Heart right ventricle (tissue), 16 donors: Measurements from ENCODE around the gene KISS1R. TPM values are rescaled to one million over a fixed set of nuclear protein-coding genes. Genes with fewer than 3 reads are reported as not detected.

ENCODE experiments used
- ATAC-seq, 8 donors: fragments of 200-7000 bp; cut with Tn5 transposase; one replicate each; pipeline ENCODE4 v1.9.1; 2020; ENCODE audit warnings: mild to moderate bottlenecking in 8 of 8, moderate library complexity in 8 of 8, moderate number of reproducible peaks in 1 of 8
- DNase-seq, 2 donors: peaks; one replicate each; pipeline ENCODE4 v3.0.0-alpha.2; 2020
- H3K27ac ChIP-seq, 10 donors: fragments of 200-600 bp; sonication (generic) in 2 of 10; one replicate each; pipeline versions ENCODE4 v1.5.0 to v1.8.0; 2020 to 2022; ENCODE audit warnings: mild to moderate bottlenecking in 3 of 10
- H3K27me3 ChIP-seq, 7 donors: fragments of 200-600 bp; one replicate each; pipeline ENCODE4 v1.8.0; 2021 to 2022; ENCODE audit warnings: mild to moderate bottlenecking in 2 of 7
- H3K36me3 ChIP-seq, 9 donors: fragments of 200-600 bp; sonication (generic) in 1 of 9; one replicate each; pipeline versions ENCODE4 v1.5.0 to v1.8.0; 2020 to 2022; ENCODE audit warnings: mild to moderate bottlenecking in 2 of 9
- H3K4me1 ChIP-seq, 9 donors: fragments of 200-600 bp; sonication (generic) in 1 of 9; one replicate each; pipeline versions ENCODE4 v1.5.0 to v1.8.0; 2020 to 2022; ENCODE audit warnings: mild to moderate bottlenecking in 4 of 9
- H3K4me3 ChIP-seq, 10 donors: fragments of 200-600 bp; sonication (generic) in 2 of 10; one replicate each; pipeline versions ENCODE4 v1.5.0 to v1.8.0; 2020 to 2022; ENCODE audit warnings: mild to moderate bottlenecking in 7 of 10, moderate library complexity in 2 of 10
- H3K9me3 ChIP-seq, 11 donors: fragments of 200-600 bp in 10 of 11; sonication (generic) in 2 of 11; one replicate each; pipeline versions ENCODE4 v1.5.0 to v1.8.0; 2013 to 2022; ENCODE audit warnings: mild to moderate bottlenecking in 2 of 11, control low read depth in 1 of 11, moderate library complexity in 1 of 11
- CTCF ChIP-seq, 9 donors: fragments of 200-600 bp; sonication (generic) in 2 of 9; IDR thresholded peaks; one replicate each; pipeline versions ENCODE4 v1.5.0 to v1.8.0; 2021 to 2022; ENCODE audit warnings: antibody characterized with exemption in 9 of 9, mild to moderate bottlenecking in 5 of 9, moderate library complexity in 1 of 9
- WGBS, 2 donors: extraction: QIAGEN DNeasy Blood & Tissue Kit; methylation state at CpG; one replicate each; pipeline ENCODE4 v1.1.7; 2013; ENCODE audit warnings: inconsistent platforms in 1 of 2; 5-methylcytosine and 5-hydroxymethylcytosine counted together
- intact Hi-C, 10 donors: fragments of 100-400 bp; cut with DNase I; formaldehyde crosslinking; loops; one replicate each; pipeline versions ENCODE4 v1.11.1 to v1.14.2; 2022
- polyA plus RNA-seq, 2 donors: library from polyadenylated mRNA; stranded (reverse); fragments of 200-250 nt; gene quantifications; one replicate each; pipeline ENCODE4 v1.2.3, GENCODE V29; 2013
- total RNA-seq, 10 donors: library from RNA; stranded (reverse); fragmentation: NEBNext Ultra II Directional in 3 of 10; extraction: Animal tissue kit (Norgen Biotek cat#: 25700) in 3 of 10; gene quantifications; one replicate each; pipeline versions ENCODE4 v1.2.1 to v1.2.4, GENCODE V29; 2021 to 2023
- donor health status: Arrhythmogenic right ventricular cardiomyopathy.
- donor health status: ischemic (EF 13 %, LVEDD 7.1; RV severe dilation, severe dysfunction).
- donor health status: healthy with polysubstance abuse.
- donor health status: DM: no; HTN: yes; CAD: no.
- donor health status: DM: no; HTN: no; CAD: no.
- donor health status: ischemic (EF 25% LVEDD 6.9; RV normal size, moderate dysfunction).
- donor health status: ischemic (EF 25% LVEDD 5.7; RV mildly dilated, moderate dysfunction).
- donor health status: healthy.
- donor health status: DM: yes; HTN: yes; CAD: no.
- donor health status: Ischemic cardiomyopathy.
- donor health status: ischemic (EF 35%, LVEDD 5.7; RV mildly dilated, moderate dysfunction).
- donor health status: nonischemic (EF 11% LVEDD 7.7; RV severe dilation, severe dysfunction).
- donor health status: DM: yes; HTN: yes; CAD: no.
- donor health status: PGD.
- donor health status: ischemic (EF 29% LVEDD 5.4; RV normal size, mild dysfunction).
- donor health status: nonischemic (EF 23%, LVEDD 6.1; RV moderate dilation, normal function).

Gene KISS1R
- total and polyA plus RNA-seq, 12 donors, result not detected

- WGBS, 2 donors, result 16% methylated on average over 35 of the region's 35 CpGs
- Histone ChIP-seq H3K36me3 (no peaks in the 10 kb centered on the region), H3K4me1 (peaks cover 13 to 55% (median 38%) of the 10 kb centered on the region in 9 donors), H3K9me3 (no peaks in the 10 kb centered on the region), H3K27me3 (peaks cover 30 to 57% (median 55%) of the 10 kb centered on the region in 7 donors), H3K4me3 (peak overlapping the region in 8 of 10 donors; percentile 29 to 48 (median 38)), H3K27ac (no peak overlapping the region)
- no peak for TF ChIP-seq CTCF (IDR thresholded peaks at IDR 0.05)
- no peak for DNase-seq
- intact Hi-C loops, result loop anchor here in 5 of 10 donors (5.0 kb wide), 4 partner anchors 54 to 149 kb away; partner anchors contain the start of gene CFD (in 1 of the 5)
- no peak for ATAC-seq
These were observed 349 bp upstream of the KISS1R start for GRCh38 chr19:916645-917322.

- peaks cover 13 to 58% (median 38%) of the 10 kb centered on the region in 9 donors for H3K4me1 ChIP-seq
- TF ChIP-seq CTCF (IDR thresholded peaks at IDR 0.05), result no peak
- H3K36me3 ChIP-seq, result no peaks in the 10 kb centered on the region
- H3K27ac ChIP-seq, result no peak overlapping the region
- ATAC-seq (no peak), DNase-seq (no peak)
- intact Hi-C loops, result loop anchor here in 5 of 10 donors (5.0 kb wide), 4 partner anchors 56 to 151 kb away; partner anchors contain the start of gene CFD (in 1 of the 5)
- peaks cover 30 to 57% (median 55%) of the 10 kb centered on the region in 7 donors for H3K27me3 ChIP-seq
- peak overlapping the region in 5 of 10 donors; percentile 29 to 48 (median 39) for H3K4me3 ChIP-seq
- WGBS, 2 donors, result 2 to 4% methylated on average over 12 of the region's 12 CpGs
- H3K9me3 ChIP-seq, result no peaks in the 10 kb centered on the region
These were observed 962 bp downstream of the KISS1R start for GRCh38 chr19:918152-918437.

GRCh38 chr19:918481-919198 is 1.5 kb downstream of the KISS1R start:
- H3K4me3 ChIP-seq, result no peak overlapping the region

More at GRCh38 chr19:918481-919198, 1.5 kb downstream of the KISS1R start:
- peaks cover 30 to 57% (median 55%) of the 10 kb centered on the region in 7 donors for H3K27me3 ChIP-seq
- no peak for ATAC-seq
- TF ChIP-seq CTCF (IDR thresholded peaks at IDR 0.05), result no peak
- DNase-seq, result no peak
- H3K4me1 ChIP-seq, result peaks cover 11 to 57% (median 35%) of the 10 kb centered on the region in 9 donors
- H3K27ac ChIP-seq, result no peak overlapping the region
- WGBS, 2 donors, result 3 to 4% methylated on average over 51 to 57 of the region's 58 CpGs
- H3K9me3 ChIP-seq, result no peaks in the 10 kb centered on the region
- intact Hi-C loops, result loop anchor here in 5 of 10 donors (5.0 kb wide), 4 partner anchors 56 to 151 kb away; partner anchors contain the start of gene CFD (in 1 of the 5)
- H3K36me3 ChIP-seq, result no peaks in the 10 kb centered on the region
